ENCODE data around the gene ZBTB33. TPM values are rescaled to one million over a fixed set of nuclear protein-coding genes. Genes with fewer than 3 reads are reported as not detected.

ZBTB33 gene
- total RNA-seq, 1 donor from 2014 or later, result 15.3 TPM

Other genes starting within 250 kb of the ZBTB33 start
- not detected for gene RHOXF2B, start 173.1 kb upstream of the ZBTB33 start, total RNA-seq
- gene RHOXF1, start 134.9 kb upstream of the ZBTB33 start, total RNA-seq, result 0.72 TPM
- not detected for gene RHOXF2, start 92.2 kb upstream of the ZBTB33 start, total RNA-seq
- 1.5 TPM for gene TMEM255A, start 60.6 kb downstream of the ZBTB33 start, total RNA-seq
- not detected for gene ATP1B4, start 111.3 kb downstream of the ZBTB33 start, total RNA-seq
- 138 TPM for gene LAMP2, start 218.5 kb downstream of the ZBTB33 start, total RNA-seq